NCI-H1048 (cell line): Measurements from ENCODE around the gene ATP13A4.
"Not testable (repeated sequence)": the region's sequence is repeated elsewhere in the genome, so short reads cannot be mapped to it uniquely, and the experiment has no call there.

Experiments
- DNase-seq: peaks from one replicate; lab custom pipeline; 2025; lab: John Stamatoyannopoulos, UW

ATP13A4 gene

DNA sequence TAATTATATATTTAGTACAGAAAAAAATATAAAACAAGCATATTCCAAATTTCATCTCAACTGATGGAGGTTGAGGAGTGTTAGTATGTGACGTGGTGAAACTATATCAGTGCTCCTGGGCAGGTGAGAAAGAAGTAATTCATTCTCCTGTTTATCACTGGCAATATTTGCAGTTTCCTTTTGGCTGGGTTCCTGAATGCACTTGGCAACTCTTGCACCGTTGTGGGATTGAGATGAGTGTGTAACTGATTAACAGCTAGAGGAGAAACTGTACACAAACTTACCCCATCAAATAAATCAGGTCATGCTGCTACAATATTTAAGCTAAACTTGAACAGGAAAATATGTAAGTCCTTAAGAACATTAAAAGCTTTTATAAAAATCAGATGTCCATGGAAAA, 2.1 kb upstream of the ATP13A4 start:
- DNase-seq, result no peak

DNA sequence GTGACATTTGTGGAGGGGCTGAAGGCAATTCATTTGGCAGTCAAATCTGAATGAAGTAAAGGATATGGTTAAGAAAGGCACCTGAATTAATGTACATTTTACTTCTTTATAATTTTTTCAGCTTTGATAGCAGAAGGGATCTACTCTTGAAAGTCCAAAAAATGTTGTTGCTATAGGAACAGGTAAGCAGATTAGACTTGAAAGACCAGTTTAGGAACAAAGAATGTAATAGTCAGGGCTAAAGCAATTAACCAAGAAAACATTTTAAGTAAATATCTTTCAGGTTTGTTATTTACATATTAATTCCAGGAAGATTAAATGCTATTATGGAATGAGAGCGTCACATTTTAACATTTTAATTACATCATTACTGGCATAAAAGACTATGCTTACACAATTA, 1.1 kb downstream of the ATP13A4 start:
- peak; percentile 10 for DNase-seq

DNA sequence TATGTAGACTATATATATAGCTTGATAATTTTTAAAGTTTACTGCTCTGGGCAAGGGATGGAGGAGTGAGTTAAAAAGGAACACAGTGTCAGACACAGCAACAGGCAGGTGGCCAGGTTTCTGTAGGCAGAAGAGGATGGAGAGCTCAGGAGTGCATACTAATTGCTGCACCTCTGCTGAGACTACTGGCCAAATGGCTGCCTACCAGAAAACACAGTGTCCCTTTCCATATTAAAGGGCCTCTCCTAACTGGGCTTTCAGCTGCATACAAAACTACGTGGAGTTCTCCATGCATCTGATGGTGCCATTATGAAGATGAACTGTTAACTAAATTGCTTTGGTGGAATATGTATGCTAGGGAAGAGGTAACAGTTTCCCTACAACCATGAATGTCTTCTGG, 1.8 kb downstream of the ATP13A4 start:
- DNase-seq, result no peak

DNA sequence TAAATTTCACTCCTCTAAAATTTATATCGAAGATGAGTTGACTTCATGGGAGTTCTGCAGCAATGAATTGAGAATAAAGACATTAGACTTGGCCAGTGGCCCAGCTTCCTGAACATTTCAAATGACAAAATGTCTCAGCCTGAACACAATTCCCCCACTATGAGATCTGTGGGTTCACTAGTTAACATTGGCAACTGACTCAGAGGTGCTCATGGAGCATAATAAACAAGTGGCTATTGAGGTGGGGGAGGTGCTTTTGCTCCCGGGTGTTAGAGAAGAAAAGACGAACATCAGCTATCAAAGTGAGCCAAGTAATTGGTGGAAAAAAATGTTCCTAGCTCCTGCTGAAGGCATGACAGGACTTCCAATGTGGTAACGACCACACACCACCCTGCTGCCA, 6.3 kb downstream of the ATP13A4 start:
- DNase-seq, result no peak

DNA sequence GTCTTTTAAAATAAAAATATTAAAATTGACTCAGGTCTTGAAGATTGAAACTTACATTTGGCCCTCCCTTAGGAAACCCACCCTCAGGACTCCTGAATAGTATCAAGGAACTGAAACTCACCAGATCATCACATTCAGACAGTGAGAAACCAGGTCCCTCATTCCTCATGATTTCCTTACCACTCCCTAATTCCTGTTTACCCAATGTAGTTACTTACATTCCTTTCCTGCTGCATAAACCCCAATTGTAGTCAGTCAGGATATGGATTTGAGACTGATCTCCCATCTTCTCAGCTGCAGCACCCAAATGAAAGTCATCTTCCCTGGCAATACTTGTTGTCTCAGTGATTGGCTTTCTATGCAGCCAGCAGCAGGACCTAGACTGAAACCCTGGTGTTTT, 8.6 kb downstream of the ATP13A4 start:
- DNase-seq, result no peak

DNA sequence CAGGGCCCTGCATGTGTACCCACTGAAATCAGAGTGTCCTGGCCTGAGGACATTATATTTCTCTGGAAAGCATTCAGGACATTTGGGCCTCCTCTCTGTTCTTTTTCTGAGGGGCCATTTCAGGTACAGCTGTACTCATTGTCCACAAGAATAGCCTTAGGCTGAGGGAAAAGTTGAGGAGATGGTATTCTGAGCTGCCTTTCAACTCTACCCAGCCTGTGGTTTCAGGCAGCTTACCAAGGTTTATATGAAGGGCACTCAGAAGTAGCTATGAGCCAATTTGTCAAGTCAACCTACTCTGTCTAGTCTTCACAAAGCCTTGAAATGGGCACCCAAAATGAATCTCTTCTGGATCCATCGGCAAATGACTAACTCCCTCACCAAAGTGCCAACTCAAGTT, 9.4 kb downstream of the ATP13A4 start:
- DNase-seq, result no peak

DNA sequence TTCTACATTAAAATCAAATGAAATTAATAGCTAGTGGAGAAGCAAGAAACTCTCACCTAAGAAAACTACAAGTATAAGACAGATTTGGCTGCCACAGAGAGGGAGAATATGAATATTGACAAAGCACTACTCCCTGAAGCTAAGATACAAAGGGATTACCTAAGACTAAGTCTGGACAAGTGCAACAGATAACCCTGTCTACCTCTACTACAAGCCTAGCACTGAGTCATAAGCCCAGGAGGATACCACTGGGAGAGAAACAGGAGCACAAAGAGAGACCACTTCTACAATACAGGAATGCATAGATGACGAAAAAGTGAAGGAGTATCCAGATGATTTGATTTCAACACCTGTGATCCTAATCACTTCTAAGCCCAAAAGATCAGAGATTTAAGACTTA, 10.4 kb downstream of the ATP13A4 start:
- DNase-seq, result no peak

DNA sequence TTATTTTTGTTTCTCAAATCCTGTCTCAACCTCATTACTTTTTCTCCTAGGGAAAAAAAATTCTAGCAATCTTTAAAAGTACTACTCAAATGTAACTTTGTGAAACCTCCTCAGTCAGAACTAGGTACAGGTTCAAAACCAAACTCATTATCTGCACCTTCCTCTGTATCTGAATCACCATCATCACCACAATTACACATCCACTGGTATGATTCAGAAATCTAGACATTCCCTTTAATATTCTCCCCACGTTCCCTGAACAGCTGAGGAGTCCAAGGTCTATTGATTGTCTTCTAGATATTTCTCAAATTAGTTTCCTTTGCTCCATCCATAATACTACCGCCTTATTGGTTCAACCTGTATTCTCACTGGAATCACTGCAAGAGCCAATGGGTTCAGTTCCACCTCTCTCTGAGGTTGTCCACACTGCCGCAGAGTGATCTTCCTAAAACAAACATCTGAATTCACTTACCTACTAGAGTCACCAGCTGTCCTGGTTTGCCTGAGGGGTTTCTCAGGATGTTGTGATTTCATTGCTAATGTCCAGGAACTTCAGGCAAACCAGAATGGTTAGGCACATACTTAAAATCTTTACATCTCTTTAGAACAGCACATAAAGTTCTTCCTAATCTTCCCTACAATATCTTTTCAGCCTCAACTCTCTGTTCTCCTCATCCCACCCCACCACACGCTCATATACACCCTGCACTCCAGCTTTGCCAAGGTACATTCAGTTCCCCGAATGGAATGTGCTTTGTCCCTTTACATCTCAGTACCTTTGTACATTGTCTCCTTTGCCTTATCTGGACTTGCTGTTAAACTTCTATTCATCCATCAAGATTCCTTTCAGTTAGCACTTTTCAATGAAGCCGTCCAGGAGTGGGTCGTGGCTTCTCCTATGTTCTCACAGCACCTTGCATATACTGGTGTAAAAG, 24.2 kb downstream of the ATP13A4 start:
- no peak for DNase-seq

DNA sequence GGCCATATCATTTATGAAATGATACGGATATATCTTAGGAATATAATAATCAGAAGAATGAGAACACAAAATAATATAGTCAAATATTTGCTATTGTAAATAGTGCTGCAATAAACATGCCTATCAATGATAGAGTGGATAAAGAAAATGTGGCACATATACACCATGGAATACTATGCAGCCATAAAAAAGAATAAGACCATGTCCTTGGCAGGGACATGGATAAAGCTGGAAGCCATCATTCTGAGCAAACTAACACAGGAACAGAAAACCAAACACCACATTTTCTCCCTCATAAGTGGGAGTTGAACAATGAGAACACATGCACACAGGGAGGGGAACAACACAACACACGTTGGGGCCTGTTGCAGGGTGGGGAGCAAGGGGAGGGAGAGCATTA, 28.6 kb downstream of the ATP13A4 start:
- not testable (repeated sequence) for DNase-seq

DNA sequence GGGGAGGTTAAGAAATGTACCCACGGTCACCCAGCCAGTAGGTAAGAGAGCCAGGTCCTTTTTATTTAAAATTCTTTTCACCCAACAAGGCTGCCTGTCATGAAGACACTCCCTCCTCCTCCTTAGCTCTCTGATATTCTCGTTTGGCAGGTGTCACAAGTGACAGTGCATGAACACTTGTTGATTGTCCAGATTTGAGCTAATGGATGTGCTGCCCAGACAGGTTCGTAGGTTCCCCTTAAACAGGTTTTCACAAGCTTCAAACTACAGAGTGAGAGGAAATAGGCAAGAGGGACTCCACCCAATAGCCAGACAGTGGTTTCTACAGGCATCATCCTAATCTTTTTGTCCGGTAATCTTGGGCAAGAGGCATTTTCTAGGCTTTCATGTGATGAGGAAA, 32.2 kb downstream of the ATP13A4 start:
- no peak for DNase-seq

DNA sequence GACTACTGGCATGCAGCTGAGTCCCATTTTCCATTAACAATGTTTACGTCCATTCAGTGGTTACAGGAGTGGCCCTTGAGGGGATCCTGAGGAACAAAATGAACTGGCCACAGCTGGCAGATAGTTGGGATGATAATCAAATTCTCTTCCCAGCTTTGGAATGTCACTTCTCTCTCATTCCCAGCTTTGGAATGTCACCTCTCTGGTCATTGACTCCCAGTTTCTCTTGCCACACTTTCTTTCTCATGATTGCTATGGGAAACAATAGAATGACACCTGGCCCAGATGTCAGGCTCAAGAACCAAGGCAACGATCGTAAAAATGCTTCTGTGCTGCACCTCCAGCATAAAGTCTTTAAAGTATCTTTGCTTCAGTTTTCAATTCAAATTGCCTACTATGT, 34.0 kb downstream of the ATP13A4 start:
- no peak for DNase-seq

DNA sequence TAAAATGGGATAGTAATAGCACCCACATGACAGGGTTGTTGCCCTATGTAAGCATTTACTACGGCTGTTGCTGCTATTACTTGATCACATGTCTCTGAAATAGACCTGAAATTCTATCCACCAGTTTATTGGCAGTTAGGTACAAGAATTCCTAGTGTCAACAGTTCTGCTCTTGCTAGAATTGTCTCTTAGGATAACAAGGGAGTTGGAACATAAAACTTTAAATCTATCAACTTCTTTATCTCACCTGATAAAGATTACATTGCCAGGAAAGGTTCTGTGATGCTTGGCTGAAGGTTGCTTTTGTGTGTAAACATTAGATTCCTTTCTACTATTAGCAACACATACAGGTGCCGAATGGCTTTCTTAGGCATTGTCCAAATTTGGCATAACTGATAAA, 38.7 kb downstream of the ATP13A4 start:
- DNase-seq, result no peak

DNA sequence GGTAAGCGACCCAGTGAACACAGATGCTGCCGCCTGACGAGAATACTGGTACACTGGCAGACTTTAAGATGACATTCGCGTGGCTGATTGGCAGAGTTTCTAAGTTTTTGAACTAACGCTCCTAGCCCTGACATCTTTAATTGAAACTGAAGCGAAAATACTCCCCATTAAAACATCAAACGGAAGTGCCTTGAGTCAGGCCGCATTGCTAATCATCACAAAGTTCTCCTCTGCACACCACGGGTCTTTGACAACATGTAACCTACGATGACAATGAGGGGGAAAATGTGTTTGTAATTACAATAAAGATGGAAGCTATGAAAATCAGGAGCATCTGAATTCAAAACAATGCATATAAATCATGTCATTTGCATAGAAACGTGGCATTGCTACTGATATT, 44.5 kb downstream of the ATP13A4 start:
- DNase-seq, result no peak

DNA sequence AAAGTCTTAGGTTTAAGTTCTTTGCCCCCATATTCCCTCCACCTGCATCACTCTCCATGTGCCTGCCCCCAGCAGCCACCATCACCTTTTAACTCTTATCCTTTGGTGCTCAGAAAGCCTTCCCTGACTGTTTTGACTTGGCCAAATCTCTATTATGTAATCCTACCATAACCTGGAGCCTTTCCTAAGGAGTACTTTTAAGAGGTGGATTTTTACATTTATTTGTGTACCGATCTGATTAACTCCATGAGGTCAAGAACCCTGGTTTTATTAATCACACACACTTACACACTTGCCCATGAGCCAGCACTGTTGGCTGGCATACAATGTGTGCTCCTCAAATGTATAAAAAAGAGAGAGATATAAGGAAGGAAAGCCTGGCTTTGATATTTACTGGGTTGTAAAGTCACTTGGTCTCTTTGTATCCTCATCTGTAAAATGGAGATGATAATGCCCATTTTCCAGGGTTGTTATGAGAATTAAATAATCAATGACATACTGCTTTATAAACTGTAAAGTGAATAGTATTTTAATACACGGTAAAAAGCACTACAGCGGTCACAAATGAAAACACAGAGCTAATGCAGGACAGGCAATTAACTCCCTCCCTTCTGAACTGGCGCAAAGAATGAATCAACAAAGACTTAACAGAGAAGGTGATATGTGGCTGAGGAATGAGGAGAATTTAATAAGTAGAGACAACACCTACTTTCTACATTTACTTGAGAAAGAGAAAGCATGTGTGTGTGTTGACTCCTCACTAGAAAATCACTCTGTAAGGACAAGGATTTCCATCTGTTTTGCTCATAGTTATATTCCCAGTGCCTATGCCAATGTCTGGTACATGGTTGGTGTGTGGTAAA, 45.4 kb downstream of the ATP13A4 start:
- no peak for DNase-seq

DNA sequence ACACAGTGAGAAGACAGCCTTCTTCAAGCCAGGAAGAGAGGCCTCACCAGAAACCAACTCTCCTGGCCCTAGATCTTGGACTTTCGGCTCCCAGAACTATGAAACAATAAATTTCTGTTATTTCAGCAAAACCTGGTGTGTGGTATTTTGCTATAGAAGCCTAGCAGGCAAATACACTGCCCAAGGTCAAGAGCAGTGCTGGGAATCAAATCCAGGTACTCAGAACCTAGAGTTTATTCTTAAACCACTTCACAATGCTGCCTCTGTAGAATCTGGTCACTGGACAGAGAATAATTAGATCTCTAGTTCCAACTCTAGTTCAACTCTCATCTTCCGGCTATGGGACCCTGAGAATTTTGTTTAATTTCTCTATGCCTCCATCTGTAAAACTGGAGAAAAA, 46.6 kb downstream of the ATP13A4 start:
- DNase-seq, result no peak

DNA sequence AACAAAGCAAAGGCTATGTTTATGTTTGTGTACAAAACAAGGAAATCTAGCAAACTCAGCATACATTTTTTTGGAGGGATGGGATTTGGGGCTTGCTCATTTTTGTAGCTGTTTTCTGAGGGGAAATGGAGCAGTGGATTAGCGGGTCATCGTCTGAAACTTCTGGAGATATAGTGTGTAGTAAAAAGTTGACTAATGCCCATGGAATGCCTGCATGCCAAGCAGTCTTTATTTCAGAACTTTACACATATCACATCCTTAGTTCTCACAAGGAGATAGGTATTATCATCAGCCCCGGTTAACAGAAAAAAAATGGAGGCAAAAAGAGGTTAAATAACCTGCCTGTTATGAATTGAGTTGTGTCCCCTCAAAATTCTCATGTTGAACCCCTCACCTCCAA, 47.1 kb downstream of the ATP13A4 start:
- DNase-seq, result no peak

DNA sequence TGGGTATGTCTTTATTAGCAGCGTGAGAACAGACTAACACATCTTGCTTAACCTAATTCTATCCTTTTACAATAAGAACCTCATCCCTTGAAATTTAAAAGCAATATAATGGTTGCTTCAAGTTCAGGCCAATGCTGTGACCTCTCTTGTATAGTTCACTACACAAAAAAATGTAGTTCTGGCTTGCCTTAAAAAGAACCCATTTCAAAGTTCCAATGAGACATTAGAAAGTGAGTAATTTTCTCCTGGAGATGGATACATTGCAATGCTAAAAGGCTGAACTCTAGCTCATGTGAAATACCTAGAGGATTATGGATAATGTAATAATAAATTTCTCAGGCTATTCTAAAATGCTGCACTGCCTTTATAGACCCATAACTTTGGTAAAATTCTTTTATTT, 47.8 kb downstream of the ATP13A4 start:
- no peak for DNase-seq

DNA sequence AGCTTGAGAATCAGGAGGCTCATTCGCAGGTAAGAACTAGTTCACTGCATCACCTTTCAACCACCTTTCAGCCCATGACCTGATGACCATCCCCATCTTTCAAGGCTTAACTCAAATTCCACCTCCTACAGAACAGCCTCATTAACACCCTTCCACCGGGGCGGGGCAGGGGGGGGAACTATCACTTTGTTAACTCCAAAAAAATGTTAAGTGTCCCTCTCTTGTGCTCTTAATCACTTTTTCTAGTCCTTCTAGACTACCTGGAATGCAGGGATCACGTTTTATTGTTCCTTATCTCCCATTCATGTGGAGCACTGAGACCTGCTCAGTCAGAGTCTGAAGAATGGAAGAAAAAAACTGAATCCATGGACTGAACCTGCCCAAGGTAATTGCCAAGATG, 51.8 kb downstream of the ATP13A4 start:
- DNase-seq, result no peak

DNA sequence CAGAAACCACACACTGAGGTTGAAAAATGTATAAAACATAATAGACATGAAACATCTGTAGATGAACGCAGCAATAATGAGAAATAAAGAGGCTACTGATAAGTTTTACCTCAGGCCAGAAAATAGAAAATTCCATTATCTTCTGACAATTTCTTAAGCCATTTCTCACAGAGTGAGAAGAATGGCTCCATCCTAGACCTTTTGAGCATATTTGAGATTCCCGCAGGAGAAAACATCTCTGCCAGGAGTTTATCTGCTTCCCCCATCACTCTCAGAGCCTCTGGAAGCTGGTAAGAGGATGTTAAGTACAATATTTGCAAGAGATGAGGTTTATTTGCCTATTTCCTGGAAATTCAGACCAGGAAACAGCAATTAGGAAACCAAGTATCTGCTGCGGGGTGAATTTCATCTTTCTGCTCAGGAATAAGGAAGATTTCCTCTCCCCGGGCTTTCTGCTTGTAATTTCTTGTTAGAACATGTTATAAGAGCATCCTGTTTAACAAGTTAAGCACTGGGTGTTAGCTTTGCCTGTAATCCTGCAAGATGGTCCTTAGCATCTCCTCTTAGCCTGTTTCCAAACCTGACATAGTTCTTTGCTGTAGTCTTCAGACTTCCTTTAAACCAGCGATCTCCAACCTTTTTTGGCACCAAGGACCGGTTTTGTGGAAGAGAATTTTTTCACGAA, 54.8 kb downstream of the ATP13A4 start:
- no peak for DNase-seq

DNA sequence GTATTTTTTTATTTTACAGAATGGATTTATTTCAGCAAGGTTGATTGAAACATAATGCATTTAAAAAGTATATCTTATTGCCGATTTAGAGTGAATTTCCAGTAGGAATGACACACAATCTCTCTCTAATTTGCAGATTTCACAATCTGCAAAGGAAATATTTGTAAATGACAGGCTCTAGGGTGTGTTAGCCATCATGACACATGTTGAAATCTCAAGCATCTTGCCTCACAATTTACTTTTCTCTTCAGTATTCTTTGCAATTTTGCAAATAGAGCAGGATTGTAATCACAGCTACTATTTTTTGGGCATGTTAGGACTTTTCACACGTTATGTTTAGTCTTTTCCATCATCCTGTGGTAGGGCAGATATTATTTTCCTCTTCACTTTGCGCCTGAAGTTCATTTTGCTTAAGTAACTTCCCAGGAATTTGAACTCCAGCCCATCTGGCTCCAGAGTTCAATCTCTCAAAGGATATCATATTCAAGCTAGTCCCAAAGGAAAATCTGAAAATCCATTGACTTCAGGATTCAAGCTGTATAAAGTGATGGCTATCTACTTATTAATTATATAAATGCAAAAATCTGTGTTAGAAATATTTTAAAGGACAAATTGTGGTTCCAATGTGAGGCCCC, 55.4 kb downstream of the ATP13A4 start:
- DNase-seq, result no peak

DNA sequence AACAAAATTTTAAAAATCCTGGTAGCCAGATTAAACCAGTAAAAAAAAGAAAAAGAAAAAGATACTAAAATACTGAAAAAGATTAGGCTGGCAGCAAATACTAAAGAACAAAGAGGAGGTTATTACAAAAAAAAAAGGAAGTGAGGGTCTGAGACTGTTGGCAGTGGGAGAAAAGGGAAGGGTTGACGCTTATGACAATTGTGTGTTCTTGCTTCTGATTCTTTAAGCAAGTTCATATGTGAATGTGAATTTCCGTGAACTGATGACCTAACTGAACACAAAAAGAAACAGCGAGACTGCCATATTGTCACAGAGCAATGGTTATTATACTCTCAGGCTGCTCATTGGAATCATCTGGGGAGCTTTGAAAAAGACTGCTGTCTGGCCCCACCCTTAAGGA, 56.5 kb downstream of the ATP13A4 start:
- DNase-seq, result no peak

DNA sequence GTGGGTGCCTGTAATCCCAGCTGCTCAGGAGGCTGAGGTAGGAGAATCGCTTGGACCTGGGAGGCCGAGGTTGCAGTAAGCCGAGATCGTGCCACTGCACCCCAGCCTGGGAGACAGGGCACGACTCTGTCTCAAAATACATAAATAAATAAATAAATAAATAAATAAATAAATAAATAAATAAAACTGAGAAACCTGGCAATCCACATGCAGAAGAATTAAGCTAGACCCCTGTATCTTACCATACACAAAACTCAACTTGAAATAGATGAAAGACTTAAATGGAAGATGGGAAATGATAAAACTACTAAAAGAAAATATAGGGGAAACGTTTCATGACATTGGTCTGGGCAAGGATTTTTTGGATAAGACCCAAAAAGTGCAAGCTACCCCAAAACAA, 58.0 kb downstream of the ATP13A4 start:
- no peak for DNase-seq
